ENCODE results near the gene TBKBP1.
A peak's percentile ranks its signal among the peaks of the same experiment; 100 is the strongest.

Gene TBKBP1

DNA sequence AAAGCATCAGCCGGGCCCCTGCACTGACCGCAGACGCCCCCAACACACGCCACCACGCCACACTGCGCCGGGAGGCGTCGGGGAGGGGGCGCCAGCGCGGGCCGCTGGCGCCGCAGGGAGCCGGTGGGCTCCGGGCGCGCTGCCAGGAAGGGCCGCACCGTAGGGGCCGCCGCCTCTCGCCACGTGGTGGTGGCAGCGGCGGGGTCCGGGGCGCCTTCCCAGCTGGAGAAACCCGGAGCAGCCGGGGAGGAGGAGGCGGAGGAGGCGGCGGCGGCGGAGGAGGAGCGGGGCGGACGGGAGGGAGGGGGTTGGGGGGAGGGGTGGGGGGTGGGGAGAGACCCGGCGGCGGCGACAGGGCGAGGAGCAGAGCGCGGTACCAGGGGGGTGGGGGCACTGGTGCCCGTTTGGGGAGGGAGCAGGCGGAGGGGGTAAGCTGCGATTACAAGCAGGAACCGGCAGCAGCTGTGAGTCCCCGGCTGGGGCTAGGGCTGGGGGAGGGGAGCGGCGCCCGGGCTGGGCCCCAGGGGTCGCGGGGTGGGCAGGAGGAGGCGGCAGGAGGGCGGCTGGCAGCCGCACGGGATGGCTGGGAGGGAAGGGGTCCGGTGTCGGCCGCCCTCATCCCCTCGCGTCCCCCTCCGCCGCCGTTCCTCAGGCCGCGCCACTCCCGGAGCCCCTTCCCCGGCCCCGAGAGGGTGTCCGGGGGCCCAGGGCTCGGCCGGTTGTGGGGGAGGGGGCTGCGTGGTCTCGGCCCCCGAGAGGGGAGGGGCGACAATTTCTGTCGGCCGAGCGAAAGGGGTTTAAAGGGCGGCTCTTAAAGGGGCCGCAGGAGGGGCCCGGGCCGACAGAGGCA, at the start of gene TBKBP1:
Gene TBKBP1 (plus strand): TSS at position 431 of the 850 bp plus-strand sequence. CDS start 1,952 bp downstream, outside the sequence.
- peak; percentile 61 for DNase-seq

- DNase-seq = no peak
Measured at GRCh38 chr17:47644324-47644723, 49.6 kb upstream of the TBKBP1 start.

GRCh38 chr17:47649153-47649971, 44.6 kb upstream of the TBKBP1 start, which contains the start of gene KPNB1:
KPNB1 (plus strand) TSS chr17:47649919; CDS start chr17:47650245, 326 bp downstream.
- DNase-seq = peak; percentile 100

- DNase-seq = no peak
Measured at GRCh38 chr17:47649972-47650524, 43.9 kb upstream of the TBKBP1 start.

GRCh38 chr17:47650525-47651522, 43.1 kb upstream of the TBKBP1 start:
- DNase-seq = peak; percentile 98

DNA sequence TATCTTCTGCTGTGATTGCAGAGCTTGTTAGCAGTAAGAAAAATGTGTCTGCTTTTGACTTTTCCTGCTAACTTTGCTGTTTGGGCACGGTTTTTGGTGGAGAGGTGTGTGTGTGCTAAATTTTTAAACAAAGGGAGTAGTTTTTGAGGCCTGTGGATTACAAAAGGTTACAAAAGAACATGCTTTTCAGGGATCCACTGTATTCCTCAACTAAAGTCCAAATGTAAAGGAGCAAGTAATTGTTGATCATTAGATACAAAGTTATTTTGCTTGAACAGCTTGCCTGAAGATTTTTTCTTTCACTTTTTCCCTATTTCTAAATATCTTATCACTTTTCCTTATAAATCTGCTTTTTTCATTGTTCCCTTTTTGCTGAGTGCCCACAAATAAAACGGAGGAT, 42.3 kb upstream of the TBKBP1 start:
- no peak for DNase-seq

- no peak for DNase-seq
Measured at GRCh38 chr17:47652570-47652969, 41.4 kb upstream of the TBKBP1 start.

DNA sequence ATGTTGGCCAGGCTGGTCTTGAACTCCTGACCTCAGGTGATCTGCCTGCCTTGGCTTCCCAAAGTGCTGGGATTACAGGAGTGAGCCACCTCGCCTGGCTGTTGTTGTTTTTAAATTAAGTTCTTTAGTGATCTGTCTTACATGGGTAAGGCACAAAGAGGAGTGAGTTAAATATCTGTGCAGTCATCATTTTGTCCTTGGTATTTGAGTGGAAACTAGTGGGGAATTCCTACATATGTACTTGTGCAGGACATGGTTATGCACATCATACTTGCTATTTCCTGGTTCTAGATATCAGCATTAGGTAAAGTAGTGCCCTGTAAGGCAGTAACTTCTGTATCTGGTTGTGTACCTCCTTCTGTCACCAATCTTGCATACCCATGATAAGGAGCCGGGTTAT, 40.5 kb upstream of the TBKBP1 start:
- no peak for DNase-seq

- no peak for DNase-seq
Measured at GRCh38 chr17:47654991-47655390, 39.0 kb upstream of the TBKBP1 start.

GRCh38 chr17:47660064-47660492, 33.9 kb upstream of the TBKBP1 start:
- peak; percentile 63 for DNase-seq

- DNase-seq = peak; percentile 75
Measured at GRCh38 chr17:47663912-47664623, 29.9 kb upstream of the TBKBP1 start.

DNA sequence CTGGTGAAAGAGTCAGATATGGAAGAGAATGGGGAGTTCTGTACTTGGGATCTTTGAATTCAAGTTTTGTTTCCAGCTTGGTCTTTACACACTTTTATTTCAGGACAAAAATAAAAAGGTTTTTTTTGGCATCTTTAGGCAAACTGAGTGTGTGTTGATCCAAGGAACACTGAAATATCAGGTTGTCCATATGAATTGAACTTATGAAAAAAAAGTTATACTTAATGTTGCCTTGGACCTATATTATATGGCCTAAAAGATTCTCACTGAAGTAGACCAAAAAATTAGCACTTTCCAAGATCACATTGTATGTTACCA, 29.4 kb upstream of the TBKBP1 start:
- DNase-seq = no peak

DNA sequence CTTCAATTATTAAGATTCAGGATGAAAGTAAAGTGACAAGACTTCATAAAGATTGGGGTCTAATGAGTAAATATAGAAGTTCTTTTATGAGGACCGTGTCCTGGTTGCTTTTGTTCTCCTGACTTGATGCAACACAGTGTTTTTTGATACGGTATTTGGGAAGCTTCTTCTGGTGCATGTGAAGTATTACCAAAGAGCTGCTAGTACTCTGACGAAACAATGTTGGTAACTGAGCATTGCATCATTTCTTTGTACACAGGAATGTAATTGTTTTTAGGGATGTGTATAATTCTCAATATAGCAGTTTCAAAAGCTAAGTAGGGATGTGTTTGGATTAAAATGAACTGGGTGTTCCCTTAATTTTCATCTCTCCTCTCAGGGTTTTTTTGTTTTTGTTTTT, 28.3 kb upstream of the TBKBP1 start:
- no peak for DNase-seq

- DNase-seq = no peak
Measured at GRCh38 chr17:47669081-47669480, 24.9 kb upstream of the TBKBP1 start.

DNA sequence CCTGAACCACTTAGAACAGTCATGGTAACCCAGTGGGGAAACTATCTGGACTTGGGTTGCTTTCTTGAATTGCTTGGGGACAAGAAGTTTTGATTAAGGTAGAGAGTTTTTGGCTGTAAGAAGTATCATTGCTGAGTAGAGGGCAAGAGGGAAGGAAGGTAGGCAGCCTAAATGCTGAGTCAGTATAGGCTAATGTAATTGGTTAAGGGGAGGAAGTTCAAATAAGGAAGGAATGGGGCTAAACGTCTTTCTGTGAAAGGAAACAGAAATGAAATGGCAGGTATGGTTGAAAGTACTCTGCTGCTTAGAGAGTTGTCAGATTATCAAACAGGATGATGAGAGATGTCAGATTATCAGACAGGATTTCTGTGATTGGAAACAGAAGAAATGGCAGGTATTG, 23.9 kb upstream of the TBKBP1 start:
- peak; percentile 24 for DNase-seq

DNA sequence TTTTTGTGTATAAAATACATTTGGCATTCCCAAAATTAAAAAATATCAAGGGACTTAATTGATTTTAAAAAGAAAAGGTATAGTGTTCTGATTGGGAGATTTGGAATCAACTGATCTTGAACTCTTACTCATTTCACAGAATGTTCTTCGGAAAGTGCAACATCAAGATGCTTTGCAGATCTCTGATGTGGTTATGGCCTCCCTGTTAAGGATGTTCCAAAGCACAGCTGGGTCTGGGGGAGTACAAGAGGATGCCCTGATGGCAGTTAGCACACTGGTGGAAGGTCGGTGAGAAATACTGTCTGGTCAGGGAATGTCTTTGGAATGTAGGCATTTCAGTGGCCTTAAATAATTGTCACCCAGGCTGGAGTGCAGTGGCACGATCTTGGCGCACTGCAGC, 19.5 kb upstream of the TBKBP1 start:
- DNase-seq = no peak

DNA sequence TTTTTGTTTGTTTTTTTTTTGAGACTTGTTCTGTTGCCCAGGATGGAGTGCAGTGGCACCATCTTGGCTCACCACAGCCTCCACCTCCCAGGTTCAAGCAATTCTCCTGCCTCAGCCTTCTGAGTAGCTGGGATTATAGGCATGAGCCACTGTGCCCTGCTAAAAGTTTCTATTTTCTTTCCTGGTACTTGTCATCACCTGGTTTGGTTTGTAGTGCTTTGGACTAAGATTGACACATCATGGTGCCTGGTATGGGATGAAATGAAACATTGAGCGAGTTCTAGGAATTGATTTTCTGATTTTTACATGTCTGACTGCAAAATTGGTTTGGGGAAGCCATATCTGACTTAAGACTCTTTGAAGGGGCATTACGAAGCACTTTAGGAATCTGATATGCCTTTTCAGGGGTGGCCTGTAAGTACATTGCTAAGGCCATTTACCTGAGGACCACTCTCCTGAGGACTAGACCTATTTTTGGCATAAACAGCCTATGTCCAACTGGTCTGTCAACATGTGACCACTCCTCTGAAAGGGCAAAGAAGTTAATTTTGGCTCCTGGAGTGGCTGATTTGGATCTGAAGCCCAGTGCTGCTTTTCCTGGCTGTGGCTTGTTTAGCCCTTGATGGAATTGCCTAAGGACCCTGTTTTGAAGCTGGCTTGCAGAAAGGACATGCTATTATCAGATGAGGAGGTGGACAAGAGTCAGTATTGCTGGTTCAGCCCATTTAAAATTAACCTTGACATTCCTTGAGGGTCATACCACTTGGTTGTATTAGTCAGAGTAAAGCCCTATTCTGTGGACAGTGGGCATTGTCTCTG, 18.4 kb upstream of the TBKBP1 start:
- no peak for DNase-seq

DNA sequence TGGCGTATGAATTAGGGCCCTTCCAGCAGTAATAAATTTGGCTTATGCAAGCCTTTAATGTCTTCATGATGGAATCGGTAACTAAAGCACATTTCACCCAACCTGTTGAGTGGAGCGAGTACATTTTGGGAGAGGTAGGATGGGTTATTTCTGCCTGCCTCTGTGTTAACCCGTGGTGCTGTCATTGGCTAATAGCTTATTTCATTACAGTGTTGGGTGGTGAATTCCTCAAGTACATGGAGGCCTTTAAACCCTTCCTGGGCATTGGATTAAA, 17.8 kb upstream of the TBKBP1 start:
- no peak for DNase-seq

- no peak for DNase-seq
Measured at GRCh38 chr17:47676510-47677165, 17.3 kb upstream of the TBKBP1 start.

- DNase-seq = no peak
Measured at GRCh38 chr17:47678196-47678595, 15.8 kb upstream of the TBKBP1 start.

DNA sequence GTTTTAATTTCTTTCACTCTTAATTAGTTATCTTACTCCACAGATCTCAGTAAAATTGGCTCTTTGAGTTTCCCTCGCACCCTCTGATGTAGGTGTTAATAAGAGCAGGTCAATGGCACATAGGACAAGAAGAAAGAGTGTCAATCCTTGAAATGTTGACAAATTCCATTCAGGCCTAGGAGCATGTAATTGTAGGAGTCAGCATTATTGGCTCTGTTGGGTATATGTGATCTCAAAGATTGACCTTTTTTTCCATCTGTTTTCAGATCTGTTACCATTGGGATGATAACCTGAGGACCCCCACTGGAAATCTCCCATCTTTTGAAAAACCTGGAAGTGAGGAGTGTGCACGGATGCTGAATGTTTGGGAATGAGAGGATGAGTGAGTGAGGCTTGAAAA, 11.8 kb upstream of the TBKBP1 start:
- DNase-seq = no peak
